ENCODE results near the gene GEMIN7.

GEMIN7 gene

DNA sequence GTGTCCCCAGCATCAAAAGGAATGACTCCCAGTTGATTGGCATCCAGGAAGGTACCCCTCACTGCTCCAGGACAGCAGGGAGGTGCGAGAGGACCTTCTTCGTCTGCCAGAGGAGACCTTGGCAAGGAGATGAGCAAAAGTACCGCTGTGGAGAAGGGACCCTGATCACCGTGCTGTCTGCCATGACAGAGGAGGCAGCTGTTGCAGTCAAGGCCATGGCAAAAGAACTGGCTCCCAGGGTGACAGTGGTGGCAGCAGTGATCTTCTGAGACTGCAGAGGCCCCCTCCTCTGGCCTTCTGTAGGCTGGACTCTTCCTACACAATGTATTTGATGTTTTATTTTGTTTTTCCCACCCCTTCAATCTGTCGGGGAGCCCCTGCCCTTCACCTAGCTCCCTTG is 49.7 kb downstream of the GEMIN7 start:
- no peak for DNase-seq

DNA sequence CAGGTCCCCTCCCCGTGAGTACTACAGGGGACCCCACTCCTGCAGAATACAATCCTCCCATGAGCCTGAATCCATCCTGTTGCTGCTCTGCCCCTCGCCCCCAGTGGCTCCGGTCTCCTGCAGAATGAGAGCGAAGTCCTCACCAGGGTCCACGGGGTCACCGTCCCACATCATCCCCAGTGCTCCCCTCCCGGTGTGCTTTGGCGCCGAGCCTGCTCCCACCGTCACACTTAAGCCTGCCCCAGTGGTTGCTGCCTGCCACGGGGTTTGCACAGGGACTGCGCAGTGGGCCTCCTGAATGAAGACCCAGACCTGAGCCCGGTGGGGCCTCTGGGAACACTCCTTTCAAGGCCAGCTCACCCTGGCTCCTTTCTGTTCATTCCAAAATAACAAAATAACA is 51.2 kb downstream of the GEMIN7 start:
- DNase-seq = no peak

DNA sequence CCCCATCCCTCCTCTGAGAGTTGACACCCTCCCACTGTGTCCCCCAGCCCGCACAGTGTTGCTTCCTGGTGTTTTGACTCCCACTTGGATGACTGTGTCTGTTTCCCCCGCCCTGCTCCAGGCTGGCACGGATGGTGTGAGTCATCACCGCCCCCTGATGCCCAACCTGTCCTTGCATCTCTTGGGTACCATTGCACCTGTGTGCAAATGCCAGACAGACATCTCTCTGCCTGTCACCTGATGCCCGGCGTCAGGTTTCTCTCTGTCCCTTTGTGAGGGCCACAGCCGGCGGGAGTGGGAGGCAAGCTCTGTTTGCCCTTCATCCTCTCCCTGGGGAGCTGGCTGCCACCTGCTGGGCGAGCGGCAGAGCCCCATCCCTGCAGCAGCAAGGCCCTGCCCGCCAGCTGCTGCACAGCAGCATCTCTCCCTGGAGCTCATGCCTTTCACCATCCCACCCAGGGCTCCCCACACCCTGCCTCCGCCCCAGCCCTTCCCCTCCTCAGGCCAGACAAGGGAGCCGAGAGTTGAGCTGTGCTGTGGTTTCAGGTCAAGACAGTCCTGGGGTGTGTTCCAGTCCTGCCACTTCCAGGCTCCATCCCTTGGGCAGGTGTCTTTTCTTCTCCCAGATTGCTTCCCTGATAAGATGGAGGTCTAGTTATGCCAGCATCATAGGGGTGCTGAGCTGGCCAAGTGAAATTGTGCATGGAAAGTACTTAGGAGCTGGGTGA is 52.0 kb downstream of the GEMIN7 start:
- peak in 1 of 14 donors; percentile 29 for DNase-seq

DNA sequence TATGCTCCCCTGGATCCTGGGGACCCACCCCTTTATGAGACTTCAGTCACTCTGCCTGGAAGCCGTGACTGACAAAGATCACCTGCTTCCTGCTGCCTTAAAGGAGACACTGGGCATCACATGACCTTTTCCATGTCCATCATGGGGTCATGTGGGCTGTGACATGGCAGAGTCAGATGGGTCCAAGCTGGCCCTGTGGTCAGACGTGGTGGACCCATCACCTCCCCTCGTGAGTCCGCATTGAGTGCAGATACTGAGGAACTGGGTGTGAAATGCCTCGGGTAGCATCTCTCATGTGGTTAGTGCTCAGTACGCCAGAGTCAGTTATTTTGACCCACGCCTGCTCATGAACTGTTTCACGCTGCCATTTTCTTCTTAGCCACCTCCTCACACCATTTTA is 54.6 kb downstream of the GEMIN7 start:
- no peak for DNase-seq

DNA sequence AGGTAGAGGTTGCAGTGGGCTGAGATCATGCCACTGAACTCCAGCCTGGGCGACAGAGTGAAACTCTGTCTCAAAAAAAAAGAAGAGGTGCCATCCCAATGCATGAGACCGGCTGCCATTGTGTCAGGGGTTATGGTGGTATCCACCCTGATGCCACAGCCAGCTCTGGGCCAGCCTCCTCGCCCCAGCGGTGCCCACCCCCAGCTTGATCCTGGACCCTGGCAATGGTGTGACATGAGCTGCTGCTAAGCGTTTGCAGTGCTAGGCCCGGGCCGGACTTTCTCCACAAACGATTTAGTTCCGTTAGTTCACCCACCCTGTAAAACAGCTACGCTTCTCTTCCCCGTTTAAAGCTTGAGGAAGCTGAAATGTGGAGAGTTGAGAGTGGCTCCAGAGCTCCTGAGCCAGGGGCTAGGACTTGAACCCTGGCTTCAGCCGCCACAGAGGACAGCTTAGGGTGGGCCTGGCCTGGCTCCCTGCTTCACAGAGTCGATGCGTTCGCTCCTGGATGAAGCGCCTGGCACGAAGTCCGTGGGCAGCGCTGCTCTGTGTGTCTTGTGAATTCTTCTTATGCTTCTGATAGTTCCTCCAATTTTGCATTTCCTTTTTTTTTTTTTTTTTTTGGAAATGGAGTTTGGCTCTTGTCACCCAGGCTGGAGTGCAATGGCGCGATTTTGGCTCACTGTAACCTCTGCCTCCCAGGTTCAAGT is 56.3 kb downstream of the GEMIN7 start:
- DNase-seq = no peak

DNA sequence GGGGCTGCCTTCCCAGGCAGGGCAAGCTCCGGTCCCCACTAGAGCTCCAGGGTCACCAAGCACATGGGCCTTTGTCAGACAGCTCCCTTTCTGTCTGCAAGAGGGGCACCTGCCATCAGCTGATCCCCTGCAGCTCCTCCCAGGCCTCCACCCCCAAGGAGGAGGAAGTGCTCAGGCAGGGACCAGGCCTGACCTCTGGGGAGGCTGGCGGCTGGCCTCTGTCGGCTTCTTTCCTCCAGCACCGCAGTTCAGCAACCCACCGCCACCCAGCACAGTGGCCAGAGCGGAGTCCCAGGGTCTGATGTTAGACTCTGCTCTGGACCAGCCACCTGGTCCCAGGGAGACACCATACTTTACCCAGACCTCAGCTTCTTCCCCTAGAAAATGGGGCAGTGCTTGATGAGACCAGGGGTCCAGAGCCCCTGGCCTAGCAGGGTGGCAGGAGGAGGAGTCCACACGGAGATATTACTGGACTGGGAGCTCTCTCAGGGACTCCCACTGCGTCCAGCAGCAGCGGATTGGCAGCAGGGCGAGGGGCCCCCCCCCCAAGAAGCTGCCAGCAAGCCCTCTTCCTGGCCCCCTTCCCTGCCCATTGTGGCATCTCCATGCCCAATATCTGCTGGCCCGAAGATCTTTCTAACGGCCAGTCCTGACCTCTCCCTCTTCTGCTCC is 57.6 kb downstream of the GEMIN7 start:
- no peak for DNase-seq

DNA sequence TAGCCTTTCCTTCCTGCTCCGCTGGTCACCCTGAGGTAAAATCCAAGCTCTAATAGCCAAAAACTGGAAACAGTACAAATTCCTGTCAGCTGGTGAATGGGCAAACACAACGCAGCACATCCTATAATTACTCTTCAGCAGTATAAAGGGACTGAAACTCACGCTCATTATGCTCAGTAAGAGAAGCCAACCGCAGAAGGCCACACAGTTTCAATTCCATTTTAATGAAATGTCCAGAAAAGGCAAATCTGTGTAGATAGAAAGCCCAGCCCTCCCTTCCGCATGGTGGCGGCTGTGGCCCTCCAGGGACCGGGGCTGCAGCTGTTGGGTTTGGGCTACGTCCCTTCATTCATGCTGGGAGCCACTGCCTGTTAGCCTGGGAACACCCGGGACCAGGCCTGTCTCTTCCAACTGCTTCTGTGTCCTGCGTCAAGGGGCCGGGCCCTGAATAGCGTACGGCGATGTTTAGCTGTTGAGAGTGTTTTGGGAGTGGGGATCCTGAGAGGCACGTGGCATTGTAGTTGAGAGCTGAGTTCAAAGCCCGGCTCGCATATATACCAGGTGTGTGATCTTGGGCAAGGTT is 58.2 kb downstream of the GEMIN7 start:
- DNase-seq = peak in 2 of 14 donors; percentile 9 to 21

DNA sequence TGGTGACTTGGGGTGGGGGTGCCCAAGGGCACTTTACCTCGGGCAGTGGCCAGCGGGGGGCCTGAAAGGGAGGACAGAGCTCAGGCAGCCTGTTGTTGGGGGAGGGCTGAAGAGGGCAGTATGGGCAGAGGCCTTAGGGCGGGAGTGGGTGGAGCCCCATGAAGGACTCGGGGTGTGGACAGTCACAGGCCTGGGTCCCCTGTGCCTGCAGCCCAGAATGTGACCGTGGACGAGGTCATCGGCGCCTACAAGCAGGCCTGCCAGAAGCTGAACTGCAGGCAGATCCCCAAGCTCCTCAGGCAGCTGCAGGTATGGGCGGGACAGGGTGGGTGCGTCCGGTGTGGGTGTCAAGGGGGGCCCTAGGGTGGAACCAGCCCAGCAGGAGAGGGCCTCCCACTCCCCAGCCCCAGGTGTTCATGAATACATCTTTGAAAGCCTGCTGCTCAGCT is 59.3 kb downstream of the GEMIN7 start:
- DNase-seq = no peak

DNA sequence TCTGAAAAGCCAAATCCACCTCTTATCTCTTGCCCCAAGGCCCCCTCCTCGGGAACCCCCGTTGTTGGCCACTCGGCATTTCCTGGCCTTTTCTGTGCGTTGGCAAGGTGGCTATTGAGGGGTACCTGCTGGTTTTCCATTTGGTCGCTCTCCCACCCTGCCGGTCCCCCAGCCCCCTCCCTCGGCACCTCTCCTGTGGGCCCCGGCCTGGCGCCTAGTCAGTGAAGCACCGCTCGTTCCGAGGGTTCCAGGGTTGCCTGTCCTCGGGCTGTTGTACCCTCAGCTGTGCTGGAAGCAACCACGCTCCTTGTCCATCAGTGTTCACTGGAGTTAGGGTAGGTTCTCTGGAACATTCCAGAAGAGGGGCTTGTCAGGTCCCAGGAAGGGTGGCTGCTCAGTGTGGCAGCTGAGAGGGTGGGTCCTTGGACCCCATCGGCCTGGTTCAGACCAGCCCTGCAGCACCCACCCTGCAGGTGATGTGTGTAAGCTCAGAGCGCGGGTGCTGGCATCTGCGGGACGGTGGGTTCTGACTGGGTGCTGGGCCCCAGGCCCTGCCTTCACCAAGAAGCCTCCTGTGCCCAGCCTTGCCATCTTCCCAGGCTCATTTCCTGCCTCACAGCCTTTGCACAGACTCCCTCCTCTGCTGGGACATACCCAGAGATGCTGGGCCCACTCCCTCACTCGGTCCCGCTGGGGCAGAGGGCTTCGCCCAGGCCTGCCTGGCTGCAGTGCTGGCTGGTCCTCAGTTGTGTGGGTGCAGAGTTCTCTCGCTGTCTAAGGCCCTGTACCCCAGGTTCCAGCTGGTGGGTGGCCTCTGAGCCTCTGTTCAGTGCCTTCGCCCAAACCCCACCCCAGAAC is 60.5 kb downstream of the GEMIN7 start:
- DNase-seq = no peak

DNA sequence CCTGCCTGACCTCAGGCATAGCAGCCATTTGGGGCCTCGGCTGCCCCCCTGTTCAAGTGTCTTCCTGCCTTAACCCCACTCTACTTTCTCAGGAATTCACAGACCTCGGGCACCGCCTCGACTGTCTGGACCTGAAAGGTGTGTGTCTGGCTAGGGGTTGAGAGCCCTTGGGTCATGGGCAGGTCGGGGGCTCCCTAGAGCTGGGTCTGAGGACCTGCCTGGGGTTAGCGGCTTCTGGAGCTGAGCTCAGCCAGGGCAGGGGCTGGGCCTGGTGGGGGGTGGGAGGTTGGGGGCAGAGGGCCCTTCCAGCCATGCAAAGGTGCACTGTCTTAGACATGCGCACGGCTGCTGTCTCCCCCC is 61.1 kb downstream of the GEMIN7 start:
- DNase-seq = no peak

DNA sequence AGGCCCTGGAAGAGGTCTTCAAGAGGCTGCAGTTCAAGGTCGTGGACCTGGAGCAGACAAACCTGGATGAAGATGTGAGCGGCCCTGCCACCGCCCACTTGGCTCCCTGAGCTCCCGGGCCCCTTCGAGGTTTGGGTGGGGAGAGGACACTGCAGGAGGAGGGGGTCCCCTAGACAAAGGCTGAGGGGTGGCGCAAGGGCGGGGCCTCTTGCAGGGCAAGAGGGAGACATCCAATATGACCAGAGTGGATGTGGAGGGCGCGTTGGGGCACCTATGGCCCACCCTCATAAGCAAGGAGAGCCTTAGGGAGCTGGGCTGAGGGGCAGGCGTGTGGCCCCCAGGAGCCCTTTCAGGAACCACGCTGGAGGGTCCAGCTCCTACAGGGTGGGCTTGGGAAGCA is 61.5 kb downstream of the GEMIN7 start:
- DNase-seq = no peak
